Osteoblast (primary cell): Measurements from ENCODE around the gene SHB. TPM values are rescaled to one million over a fixed set of nuclear protein-coding genes. Genes with fewer than 3 reads are reported as not detected.

Experiments used
- DNase-seq: peaks from one replicate; pipeline ENCODE4 v3.0.0; 2011; ENCODE audit warnings: low spot score, mixed read lengths; ENCODE audit not compliant: insufficient read length; ENCODE audit errors: missing footprints
- H2AFZ ChIP-seq: 2 replicates; pipeline ENCODE4 v1.6.0; 2011; ENCODE audit warnings: mild to moderate bottlenecking, low read length
- H3K27ac ChIP-seq: 2 replicates; pipeline ENCODE4 v1.5.1; 2011; ENCODE audit warnings: mild to moderate bottlenecking, low read depth, low read length, moderate library complexity
- H3K27me3 ChIP-seq: 2 replicates; pipeline ENCODE4 v1.6.0; 2012; ENCODE audit warnings: mild to moderate bottlenecking, control low read depth, inconsistent platforms, low read length, moderate library complexity; ENCODE audit not compliant: insufficient read depth
- H3K36me3 ChIP-seq: 2 replicates; pipeline ENCODE4 v1.5.1; 2011; ENCODE audit warnings: mild to moderate bottlenecking, low read length, control low read depth, moderate library complexity; ENCODE audit not compliant: insufficient read depth
- H3K4me1 ChIP-seq: 2 replicates; pipeline ENCODE4 v1.5.1; 2011; ENCODE audit warnings: mild to moderate bottlenecking, low read length, control low read depth, moderate library complexity; ENCODE audit not compliant: insufficient read depth
- H3K4me2 ChIP-seq: 2 replicates; pipeline ENCODE4 v1.6.0; 2011; ENCODE audit warnings: mild to moderate bottlenecking, low read length; ENCODE audit not compliant: insufficient read depth
- H3K4me3 ChIP-seq: fragments of 200-600 bp; sonication (generic); 3 replicates; pipeline ENCODE4 v1.5.1; 2012; ENCODE audit warnings: mild to moderate bottlenecking, low read length, inconsistent platforms; ENCODE audit not compliant: insufficient read depth
- H3K79me2 ChIP-seq: 2 replicates; pipeline ENCODE4 v1.6.0; 2012; ENCODE audit warnings: mild to moderate bottlenecking, low read length, control low read depth, inconsistent platforms; ENCODE audit not compliant: insufficient read depth
- H3K9me3 ChIP-seq: 2 replicates; pipeline ENCODE4 v1.5.1; 2011; ENCODE audit warnings: low read depth, low read length, control low read depth
- H4K20me1 ChIP-seq: 2 replicates; pipeline ENCODE4 v1.6.0; 2012; ENCODE audit warnings: mild to moderate bottlenecking, low read length, control low read depth; ENCODE audit not compliant: insufficient read depth
- total RNA-seq: library from RNA; depleted of rRNA; stranded (reverse); fragments of >200 nt; gene quantifications from 2 replicates; pipeline ENCODE4 v1.2.3, GENCODE V29; 2012
- TF ChIP-seq, protein P1 (sequence below): IDR thresholded peaks from 2 replicates; pipeline ENCODE4 v1.5.1; 2011; ENCODE audit warnings: mild to moderate bottlenecking, low read depth, low read length, moderate library complexity; ENCODE audit errors: extremely low read depth

SHB gene
- total RNA-seq, 1 donor, result 9.4 TPM

DNA sequence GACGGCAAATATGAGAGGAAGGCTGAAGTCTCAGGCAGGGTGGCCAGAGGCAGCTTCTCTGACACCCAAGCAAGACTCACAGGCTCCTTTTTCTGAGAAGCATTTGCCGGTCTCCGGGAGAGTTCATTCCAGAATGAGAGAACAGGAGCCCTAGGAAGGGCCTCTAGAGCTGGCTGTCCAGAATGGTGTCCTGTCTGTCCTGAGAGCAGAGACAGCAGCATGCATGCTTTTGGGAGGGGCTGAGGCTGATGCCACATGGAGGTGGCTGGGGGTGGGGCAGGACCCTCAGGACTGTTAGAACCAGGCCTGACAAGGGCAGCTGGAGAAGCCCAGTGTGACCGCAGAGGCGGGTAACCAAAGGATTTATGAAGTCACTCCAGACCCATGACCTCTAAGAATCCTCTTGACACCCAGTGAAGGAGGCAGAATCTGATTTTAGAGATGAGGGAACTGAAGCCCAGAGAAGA lies 60.0 kb downstream of the SHB start:
- Histone ChIP-seq H3K79me2 (peaks cover 59% of the 10 kb centered on the region), H3K27ac (peak overlapping the region; percentile 90), H3K4me3 (no peak overlapping the region), H3K9me3 (no peaks in the 10 kb centered on the region), H4K20me1 (peaks cover 13% of the 10 kb centered on the region), H3K4me2 (peak overlapping the region; percentile 42), H3K27me3 (no peaks in the 10 kb centered on the region), H3K4me1 (peaks cover 31% of the 10 kb centered on the region), H3K36me3 (peaks cover 10% of the 10 kb centered on the region), H2AFZ (no peak overlapping the region)
- TF ChIP-seq, protein P1, sequence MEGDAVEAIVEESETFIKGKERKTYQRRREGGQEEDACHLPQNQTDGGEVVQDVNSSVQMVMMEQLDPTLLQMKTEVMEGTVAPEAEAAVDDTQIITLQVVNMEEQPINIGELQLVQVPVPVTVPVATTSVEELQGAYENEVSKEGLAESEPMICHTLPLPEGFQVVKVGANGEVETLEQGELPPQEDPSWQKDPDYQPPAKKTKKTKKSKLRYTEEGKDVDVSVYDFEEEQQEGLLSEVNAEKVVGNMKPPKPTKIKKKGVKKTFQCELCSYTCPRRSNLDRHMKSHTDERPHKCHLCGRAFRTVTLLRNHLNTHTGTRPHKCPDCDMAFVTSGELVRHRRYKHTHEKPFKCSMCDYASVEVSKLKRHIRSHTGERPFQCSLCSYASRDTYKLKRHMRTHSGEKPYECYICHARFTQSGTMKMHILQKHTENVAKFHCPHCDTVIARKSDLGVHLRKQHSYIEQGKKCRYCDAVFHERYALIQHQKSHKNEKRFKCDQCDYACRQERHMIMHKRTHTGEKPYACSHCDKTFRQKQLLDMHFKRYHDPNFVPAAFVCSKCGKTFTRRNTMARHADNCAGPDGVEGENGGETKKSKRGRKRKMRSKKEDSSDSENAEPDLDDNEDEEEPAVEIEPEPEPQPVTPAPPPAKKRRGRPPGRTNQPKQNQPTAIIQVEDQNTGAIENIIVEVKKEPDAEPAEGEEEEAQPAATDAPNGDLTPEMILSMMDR, result no peak
- peak; percentile 69 for DNase-seq

DNA sequence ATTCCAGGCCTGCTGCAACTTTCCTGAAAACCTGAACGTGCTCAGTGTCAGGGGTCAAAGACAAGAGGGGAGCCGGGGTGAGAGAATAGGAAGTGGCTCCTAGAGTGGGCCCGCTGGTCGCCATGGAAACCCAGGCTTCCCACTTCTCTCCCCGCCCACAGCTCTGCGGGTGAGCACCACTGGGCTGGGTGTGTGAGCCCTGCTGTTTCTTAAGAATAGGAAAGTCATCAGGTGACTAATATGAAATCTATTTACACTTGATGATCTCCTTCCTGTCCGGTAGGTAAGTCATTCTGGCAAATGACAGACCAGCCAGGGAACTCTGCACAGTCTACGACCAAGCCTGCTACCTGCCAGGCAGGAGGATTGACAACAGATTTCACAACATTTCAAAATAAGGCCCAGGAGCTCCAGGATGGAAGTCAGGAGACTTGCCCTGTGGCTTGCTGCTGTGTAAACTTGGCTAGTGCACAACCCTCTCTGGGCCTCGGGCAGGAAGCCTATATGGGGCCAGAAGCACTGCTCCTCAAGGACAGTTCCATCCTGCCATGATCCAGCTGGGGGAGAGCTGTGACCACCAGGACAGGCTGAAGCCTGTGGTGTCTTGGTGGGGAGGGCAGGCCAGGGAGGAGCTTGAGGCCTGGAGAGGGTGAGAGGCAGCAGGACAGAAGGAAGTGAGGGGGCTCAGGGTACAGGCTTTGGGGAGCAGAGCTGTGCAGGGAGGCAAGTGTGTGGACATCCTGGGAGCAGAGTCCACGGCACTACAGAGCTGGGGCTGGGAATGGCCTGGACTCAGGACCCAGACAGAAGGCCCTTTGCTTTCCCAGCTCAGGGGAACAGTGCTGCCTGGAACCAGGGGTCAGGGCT lies 60.6 kb downstream of the SHB start:
- Histone ChIP-seq H3K4me2 (peak overlapping the region; percentile 42), H3K4me1 (peaks cover 31% of the 10 kb centered on the region), H3K27me3 (no peaks in the 10 kb centered on the region), H3K4me3 (no peak overlapping the region), H3K9me3 (no peaks in the 10 kb centered on the region), H3K36me3 (peaks cover 10% of the 10 kb centered on the region), H4K20me1 (peaks cover 13% of the 10 kb centered on the region), H3K79me2 (peaks cover 60% of the 10 kb centered on the region), H2AFZ (no peak overlapping the region), H3K27ac (peak overlapping the region; percentile 90)
- TF ChIP-seq, protein P1, result no peak
- DNase-seq, result peak; percentile 97

DNA sequence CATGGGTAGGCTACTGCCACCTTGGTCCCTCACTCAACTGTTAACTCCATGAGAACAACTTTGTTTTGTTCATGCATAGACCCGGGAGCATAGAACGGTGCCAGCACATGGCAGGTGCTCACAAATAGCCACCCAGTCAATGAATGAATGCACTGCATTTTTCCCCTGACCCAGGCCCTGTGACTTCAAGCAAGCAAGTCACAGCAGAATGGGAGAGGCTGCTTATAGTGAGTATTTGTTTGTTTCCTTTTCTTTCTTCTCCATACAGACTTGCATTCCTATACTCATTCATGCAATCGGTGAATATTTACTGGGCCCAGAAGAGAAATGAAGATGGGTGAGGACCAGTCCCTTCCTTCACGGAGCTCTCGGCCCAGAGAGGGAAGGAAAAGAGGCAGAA lies 62.0 kb downstream of the SHB start:
- Histone ChIP-seq H4K20me1 (peaks cover 13% of the 10 kb centered on the region), H3K9me3 (no peaks in the 10 kb centered on the region), H3K4me2 (no peak overlapping the region), H3K4me1 (peaks cover 31% of the 10 kb centered on the region), H3K36me3 (peaks cover under 1% of the 10 kb centered on the region), H3K4me3 (no peak overlapping the region), H2AFZ (no peak overlapping the region), H3K27me3 (no peaks in the 10 kb centered on the region), H3K79me2 (peaks cover 66% of the 10 kb centered on the region), H3K27ac (peak overlapping the region; percentile 90)
- DNase-seq, result no peak
- TF ChIP-seq, protein P1, result no peak

DNA sequence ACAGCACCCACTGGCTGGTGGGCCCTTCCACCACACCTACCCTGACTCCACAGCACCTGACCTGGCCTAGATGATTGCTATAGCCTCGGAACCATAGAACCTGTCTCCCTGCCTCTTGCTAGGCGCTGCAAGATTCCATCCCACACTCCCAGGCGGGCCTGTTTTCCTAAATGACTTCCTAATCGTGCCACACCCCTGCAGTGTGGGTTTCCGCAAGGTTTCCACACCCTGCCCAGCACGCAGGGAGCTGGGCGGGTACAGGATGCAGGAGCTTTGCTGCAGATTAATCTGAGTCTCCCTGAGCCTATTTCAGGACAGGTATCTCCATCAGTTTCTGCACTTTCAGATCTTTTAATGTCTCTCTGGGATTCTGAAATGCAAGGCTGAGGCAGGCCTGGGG lies 62.9 kb downstream of the SHB start:
- Histone ChIP-seq H3K27ac (no peak overlapping the region), H2AFZ (no peak overlapping the region), H3K27me3 (no peaks in the 10 kb centered on the region), H3K4me3 (no peak overlapping the region), H3K4me2 (no peak overlapping the region), H3K9me3 (no peaks in the 10 kb centered on the region), H3K4me1 (peaks cover 31% of the 10 kb centered on the region), H4K20me1 (peaks cover 13% of the 10 kb centered on the region), H3K79me2 (peaks cover 65% of the 10 kb centered on the region), H3K36me3 (no peaks in the 10 kb centered on the region)
- TF ChIP-seq, protein P1, result no peak
- no peak for DNase-seq
